ENCODE results near the gene PRMT5.

GRCh38 chr14:22882529-22883172 is 46.5 kb downstream of the PRMT5 start:
- TF ChIP-seq CTCF (IDR thresholded peaks at IDR 0.05) (no peak), POLR2A (IDR thresholded peaks at IDR 0.05) (no peak), EP300 (IDR thresholded peaks at IDR 0.05) (no peak)

Measured in ovary (tissue), 3 donors.